NCI-H510A (cell line): ENCODE measurements around the gene TSC22D4.

Experiments
- DNase-seq: peaks from one replicate; lab custom pipeline; 2025; lab: John Stamatoyannopoulos, UW

The TSC22D4 gene

DNA sequence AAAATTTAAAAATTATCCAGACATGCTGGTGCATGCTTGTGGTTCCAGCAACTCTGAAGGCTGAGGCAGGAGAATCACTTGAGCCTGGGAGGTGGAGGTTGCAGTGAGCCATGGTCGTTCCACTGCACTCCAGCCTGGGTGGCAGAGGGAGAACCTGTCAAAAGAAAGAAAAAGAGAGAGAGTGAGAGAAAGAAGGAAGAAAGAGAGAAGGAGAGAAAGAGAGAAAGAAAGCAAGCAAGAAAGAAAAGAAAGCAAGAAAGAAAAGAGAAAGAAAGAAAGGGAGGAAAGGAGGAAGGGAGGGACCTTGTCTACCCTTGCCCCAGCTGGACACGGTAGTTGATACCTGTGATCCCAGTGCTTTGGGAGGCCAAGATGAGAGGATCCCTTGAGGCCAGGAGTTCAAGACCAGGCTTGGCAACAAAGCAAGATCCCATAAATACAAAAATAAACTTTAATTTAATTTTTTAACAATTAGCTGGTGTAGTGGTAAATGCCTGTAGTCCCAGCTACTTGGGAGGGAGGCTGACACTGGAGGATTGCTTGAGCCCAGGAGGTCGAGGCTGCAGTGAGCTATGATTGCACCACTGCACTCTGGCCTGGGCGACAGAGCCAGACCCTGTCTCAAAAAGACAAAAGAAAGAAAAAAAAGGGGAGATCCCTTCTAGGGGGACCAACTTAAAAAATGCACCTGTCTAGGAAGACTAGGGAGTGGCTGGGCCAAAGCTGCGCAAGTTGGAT lies 13.9 kb upstream of the TSC22D4 start:
- DNase-seq = no peak

GRCh38 chr7:100491192-100491578 lies 12.2 kb upstream of the TSC22D4 start:
- DNase-seq = no peak

- DNase-seq = no peak
These were observed 11.6 kb upstream of the TSC22D4 start for GRCh38 chr7:100490483-100491191.

DNA sequence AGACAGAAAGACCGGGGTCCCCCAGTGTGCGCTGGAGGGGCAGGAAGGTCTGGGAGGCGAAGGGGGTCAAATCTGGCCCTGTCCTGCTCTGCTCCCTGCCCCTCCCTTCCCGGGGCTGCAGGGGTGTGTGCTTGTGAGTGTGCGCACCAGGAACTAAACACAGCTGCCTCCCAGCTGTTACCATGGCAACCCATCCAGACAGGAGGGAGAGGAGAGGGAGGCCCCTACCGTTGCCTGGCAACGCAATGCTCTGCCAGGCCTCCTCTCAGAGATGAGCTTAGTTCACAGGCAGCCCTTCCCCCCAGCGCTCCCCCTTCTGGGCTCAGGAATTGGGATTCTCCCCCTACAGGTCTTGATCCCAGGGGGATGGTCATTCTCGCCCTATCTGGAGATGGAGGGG lies 10.8 kb upstream of the TSC22D4 start:
- DNase-seq = peak; percentile 89

DNA sequence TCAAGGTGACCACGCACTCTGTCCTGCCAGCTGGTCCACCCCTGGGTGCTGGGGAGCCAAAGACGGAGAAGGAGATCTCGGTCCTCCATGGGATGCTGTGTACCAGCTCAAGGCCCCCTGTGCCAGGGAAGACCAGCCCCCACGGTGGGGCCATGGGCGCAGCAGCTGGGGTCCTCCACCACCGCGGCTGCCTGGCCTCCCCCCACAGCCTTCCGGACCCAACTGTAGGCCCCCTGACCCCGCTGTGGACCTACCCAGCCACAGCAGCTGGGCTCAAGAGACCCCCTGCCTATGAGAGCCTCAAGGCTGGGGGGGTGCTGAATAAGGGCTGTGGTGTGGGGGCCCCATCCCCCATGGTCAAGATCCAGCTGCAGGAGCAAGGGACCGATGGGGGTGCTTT lies 10.1 kb upstream of the TSC22D4 start:
- DNase-seq = no peak

DNA sequence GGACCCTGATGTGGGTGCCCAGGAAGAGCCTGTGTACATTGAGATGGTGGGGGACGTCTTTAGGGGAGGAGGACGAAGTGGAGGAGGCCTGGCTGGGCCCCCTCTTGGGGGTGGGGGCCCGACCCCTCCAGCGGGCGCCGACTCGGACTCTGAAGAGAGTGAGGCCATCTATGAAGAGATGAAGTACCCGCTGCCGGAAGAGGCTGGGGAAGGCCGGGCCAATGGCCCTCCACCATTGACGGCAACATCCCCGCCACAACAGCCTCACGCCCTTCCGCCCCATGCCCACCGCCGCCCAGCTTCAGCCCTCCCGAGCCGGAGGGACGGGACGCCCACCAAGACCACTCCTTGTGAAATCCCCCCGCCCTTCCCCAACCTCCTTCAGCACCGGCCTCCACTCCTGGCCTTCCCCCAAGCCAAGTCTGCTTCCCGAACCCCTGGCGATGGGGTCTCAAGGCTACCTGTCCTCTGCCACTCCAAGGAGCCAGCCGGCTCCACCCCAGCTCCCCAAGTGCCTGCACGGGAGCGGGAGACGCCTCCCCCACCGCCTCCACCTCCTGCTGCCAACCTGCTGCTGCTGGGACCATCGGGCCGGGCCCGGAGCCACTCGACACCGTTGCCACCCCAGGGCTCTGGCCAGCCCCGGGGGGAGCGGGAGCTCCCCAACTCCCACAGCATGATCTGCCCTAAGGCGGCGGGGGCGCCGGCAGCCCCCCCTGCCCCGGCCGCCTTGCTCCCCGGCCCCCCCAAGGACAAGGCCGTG lies 9.5 kb upstream of the TSC22D4 start:
- DNase-seq = no peak

DNA sequence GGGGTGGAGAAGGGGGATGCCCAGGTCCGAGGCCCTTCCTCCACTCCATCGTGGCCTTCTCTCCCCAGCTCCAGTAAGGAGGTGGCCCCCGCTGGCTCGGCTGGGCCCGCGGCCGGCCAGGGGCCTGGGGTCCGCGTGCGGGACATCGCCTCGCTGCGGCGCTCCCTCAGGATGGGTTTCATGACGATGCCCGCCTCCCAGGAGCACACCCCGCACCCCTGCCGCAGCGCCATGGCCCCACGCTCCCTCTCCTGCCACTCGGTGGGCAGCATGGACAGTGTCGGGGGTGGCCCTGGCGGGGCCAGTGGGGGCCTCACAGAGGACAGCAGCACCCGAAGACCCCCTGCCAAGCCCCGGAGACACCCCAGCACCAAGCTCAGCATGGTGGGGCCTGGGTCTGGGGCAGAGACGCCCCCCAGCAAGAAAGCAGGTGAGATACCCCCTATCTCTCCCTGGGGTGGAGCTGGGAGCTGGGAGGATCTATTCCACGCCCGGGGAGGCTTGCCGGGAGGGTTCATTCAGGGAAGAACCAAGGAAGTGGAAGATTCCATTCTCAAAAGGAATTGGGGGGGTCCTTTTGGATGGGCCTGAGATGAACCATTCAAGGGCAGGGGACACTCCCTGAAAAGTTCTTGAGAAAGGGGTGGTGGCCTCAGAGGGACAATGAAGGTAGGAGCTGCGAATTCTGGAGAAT lies 7.9 kb upstream of the TSC22D4 start:
- no peak for DNase-seq

GRCh38 chr7:100486111-100486636 lies 7.2 kb upstream of the TSC22D4 start:
- no peak for DNase-seq

DNA sequence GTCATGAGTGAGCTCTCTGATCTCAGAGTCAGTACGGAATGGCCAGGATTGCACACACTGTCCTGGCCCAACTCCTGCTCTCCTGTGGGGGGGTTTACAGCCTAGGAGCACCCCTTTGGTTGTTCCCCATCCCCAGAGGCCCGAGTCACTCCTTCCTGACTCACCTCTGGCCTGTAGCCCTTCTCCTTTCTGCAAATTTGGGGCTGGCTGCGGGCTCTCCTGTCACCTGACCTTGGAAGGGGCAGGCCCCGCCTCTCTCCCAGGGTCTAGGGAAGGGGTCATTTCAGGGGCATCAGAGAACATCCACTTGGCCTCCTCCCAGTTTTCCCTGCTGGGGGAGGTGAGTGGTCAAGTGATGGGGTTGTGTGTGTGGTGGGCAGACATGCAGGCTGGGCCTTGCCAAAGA lies 6.5 kb upstream of the TSC22D4 start:
- DNase-seq = no peak

- DNase-seq = no peak
These were observed 5.6 kb upstream of the TSC22D4 start for GRCh38 chr7:100484673-100485045.

GRCh38 chr7:100483722-100484672 lies 5.0 kb upstream of the TSC22D4 start, which contains the start of gene NYAP1:
Gene NYAP1, plus strand, starts transcription at chr7:100483927. Its CDS starts 1,385 bp downstream, at chr7:100485312.
- DNase-seq = no peak

DNA sequence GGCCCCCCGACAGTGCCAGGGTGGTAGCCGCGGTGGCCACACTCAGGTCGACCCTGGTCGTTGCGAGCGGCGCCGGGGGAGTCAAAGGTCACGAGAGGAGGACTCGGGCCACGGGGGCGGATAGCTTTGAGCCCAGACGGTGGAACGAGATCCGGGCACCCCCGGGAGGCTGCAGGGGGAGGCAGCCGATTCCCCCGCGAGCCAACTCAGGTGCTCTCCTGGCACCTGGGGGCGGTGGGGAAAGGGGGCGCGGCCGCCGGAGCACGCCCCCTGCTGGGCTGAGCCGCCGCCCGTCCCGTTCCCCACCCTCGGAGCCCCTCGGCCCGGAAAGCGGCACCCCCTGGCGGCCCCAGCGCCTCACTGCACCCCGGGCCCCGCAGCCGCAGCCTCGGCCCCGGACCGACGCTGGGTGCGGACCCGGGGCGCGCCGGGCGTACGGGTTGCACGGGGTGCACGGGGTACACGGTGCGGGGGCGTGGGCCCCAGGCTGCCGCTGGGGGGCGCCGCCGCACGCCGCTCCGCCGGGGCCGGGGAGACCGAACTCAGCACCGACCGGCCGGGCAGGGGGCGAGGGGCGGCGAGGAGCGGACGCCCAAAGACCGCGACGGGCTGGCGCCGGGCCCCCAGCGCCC lies 4.2 kb upstream of the TSC22D4 start:
- no peak for DNase-seq

- no peak for DNase-seq
These were observed 3.7 kb upstream of the TSC22D4 start for GRCh38 chr7:100482728-100483089.

DNA sequence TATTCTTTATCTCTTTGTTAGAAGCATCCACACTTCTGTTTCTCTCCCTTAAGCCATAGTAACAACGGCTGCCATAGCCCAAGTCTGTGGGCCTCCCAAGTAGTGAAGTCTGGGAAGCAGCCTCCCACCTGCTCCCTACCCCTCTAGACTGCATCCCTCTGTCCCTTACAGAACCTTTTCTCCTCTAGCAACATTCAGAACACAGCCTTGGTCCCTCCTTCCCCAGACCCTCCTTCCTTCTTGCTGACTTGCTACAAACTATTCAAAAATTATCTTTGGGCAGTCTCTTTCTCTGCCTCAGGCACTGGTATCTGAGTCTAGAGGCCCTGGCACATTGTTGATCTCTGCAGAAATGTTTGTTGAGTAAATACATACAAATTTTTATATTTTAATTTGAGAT lies 2.5 kb upstream of the TSC22D4 start:
- no peak for DNase-seq

GRCh38 chr7:100477871-100478267 lies 1.1 kb downstream of the TSC22D4 start:
- no peak for DNase-seq

GRCh38 chr7:100476903-100477870 lies 1.8 kb downstream of the TSC22D4 start:
- no peak for DNase-seq

DNA sequence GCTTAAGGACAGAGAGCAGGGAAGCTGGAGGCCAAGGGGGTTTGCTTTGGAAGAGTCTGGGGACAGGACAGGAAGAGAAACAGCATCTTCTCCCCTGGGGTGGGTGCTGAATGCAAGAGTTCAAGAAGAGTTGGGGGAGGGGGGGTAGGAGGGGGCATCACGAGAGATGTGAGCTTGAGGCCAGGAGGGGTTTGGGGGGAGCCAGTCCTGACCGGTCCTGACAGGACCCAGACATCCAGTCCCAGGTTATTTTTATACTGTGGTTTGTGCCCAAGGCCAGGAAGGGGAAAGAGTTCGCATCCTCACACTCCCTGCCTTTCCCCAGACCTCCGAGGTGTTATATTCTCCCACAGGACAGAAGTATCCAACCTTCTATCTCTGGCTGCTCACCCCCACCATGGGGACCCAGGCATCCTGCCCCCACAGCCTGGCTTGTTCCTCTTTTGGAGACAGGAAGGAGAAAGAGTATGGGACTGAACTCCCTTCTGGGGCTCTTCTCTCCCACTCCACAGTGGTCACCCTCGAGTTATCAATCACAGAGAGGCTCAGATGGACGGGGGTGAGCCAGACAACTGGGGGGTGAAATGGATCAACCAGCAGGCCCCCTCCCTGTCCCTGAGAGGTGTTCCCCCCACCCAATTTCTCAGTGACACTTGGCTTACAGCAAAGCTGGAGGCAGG lies 2.8 kb downstream of the TSC22D4 start:
- no peak for DNase-seq

DNA sequence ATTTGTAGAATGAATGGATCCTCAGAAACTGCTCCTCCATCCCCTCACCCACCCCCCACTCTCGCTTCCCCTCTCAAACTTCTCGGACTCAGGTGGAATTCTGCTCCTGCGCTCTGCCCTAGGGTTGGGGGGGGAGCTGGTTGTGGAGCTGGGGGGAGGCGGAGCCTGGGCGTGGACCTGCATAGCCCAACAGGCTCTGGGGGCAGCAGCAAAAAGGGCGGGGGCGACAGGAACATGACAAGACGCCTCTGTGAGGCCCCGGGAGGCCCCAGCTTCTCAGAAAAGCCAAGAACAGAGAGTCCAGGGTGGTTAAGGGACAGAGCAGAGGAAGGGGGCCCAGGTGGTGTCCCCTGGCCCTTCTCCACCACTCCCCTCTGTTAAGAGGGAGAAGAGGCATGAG lies 3.5 kb downstream of the TSC22D4 start:
- DNase-seq = no peak
